Memory B cell (primary cell): ENCODE data around the gene IL17REL.

ENCODE experiments used
- ATAC-seq: fragments of 150-1000 bp; cut with Tn5 transposase; 2 replicates; pipeline ENCODE4 v1.10.0; 2021; ENCODE audit warnings: low read depth, mild to moderate bottlenecking, moderate library complexity
- DNase-seq, 2 donors: peaks; one replicate each; pipeline ENCODE4 v3.0.0; 2022; ENCODE audit warnings: low spot score in 2 of 2
- H3K27ac Mint-ChIP-seq: one replicate; pipeline ENCODE4 v1.8.0; 2022; ENCODE audit warnings: mild to moderate bottlenecking, moderate library complexity, mixed read lengths
- H3K27me3 Mint-ChIP-seq: one replicate; pipeline ENCODE4 v1.8.0; 2022; ENCODE audit warnings: mixed read lengths
- H3K36me3 Mint-ChIP-seq: one replicate; pipeline ENCODE4 v1.8.0; 2022; ENCODE audit warnings: mild to moderate bottlenecking, mixed read lengths
- H3K4me1 Mint-ChIP-seq: one replicate; pipeline ENCODE4 v1.8.0; 2022; ENCODE audit warnings: mixed read lengths
- H3K4me3 Mint-ChIP-seq: one replicate; pipeline ENCODE4 v1.8.0; 2022; ENCODE audit warnings: mild to moderate bottlenecking, moderate library complexity, mixed read lengths
- H3K9me3 Mint-ChIP-seq: one replicate; pipeline ENCODE4 v1.8.0; 2022; ENCODE audit warnings: mixed read lengths

Gene IL17REL

DNA sequence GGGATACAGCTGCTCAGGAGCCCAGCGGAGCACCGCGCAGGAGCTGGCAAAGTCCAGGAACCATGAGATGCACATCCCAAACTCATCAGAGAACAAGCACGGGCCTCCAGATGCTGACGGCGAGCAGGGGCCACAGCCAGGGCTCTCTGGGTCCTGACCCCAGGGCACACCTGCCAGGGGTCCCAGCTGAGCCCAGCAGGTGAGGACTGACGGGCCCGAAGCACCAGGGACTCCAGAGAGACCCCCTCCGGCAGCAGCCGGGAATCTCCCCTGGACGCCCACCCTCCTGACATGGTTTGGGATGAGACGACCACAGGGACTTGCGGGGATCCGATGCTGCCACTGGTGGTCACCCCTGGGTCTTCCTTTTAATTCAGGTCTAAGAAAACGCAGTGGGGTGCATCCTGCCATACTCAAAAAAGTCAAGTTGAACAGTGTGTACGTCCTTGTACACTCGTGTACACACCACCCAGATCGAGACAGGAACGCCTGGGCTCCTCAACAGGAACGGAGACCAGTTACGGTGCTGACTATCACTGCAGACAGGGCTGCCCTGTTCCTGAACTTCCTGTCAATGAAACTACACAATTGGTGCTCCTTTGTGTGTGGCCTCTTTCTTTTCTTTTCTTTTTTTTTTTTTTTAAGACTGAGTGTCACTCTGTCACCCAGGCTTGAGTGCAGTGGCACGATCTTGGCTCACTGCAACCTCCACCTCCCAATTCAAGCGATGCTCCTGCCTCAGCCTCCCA lies 23.6 kb upstream of the IL17REL start:
- Mint-ChIP-seq H3K36me3 (peaks cover 5% of the 10 kb centered on the region), H3K9me3 (peaks cover 7% of the 10 kb centered on the region), H3K27ac (no peak overlapping the region), H3K27me3 (peaks cover 14% of the 10 kb centered on the region), H3K4me3 (no peak overlapping the region), H3K4me1 (peaks cover 3% of the 10 kb centered on the region)
- ATAC-seq (no peak), DNase-seq (no peak)

DNA sequence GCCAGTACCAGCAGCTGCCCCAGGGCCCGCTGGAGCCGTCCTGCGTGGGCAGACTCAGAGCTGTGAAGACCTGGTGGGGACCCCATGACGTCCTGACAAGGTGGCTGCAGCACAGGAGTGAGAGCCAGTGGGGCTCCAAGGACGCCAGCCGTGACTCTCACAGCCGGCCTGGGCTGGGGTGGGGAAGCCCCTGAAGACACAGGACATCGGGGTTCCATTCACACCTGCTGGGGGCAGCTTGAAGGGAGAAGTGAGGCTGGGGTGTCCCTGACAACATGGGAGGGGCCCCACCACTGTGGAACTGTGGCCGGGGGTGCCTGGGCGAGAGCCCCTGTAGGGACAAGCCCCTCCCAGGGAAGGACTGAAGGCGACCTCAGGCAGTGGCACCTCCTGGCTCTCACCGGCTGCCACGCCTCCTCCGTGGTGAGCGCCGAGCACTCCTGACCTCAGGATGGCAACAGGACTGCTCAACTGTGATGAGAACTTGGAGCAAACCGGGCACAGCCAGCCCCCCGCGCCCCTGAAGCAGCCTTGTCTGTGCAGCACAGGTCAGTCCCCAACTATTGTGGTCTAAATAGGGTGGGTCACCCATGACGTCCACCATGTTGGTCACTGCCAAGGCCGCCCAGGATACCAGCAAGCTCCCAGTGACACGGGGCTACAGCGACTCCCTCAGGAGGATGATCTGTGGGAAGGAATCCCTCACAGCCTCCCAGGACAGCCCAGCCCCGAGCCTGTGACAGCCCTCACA lies 22.7 kb upstream of the IL17REL start:
- Mint-ChIP-seq H3K4me1 (peaks cover 3% of the 10 kb centered on the region), H3K27ac (no peak overlapping the region), H3K4me3 (no peak overlapping the region), H3K36me3 (peaks cover 5% of the 10 kb centered on the region), H3K27me3 (peaks cover 13% of the 10 kb centered on the region), H3K9me3 (peaks cover 7% of the 10 kb centered on the region)
- ATAC-seq: peak; percentile 10
- no peak for DNase-seq

DNA sequence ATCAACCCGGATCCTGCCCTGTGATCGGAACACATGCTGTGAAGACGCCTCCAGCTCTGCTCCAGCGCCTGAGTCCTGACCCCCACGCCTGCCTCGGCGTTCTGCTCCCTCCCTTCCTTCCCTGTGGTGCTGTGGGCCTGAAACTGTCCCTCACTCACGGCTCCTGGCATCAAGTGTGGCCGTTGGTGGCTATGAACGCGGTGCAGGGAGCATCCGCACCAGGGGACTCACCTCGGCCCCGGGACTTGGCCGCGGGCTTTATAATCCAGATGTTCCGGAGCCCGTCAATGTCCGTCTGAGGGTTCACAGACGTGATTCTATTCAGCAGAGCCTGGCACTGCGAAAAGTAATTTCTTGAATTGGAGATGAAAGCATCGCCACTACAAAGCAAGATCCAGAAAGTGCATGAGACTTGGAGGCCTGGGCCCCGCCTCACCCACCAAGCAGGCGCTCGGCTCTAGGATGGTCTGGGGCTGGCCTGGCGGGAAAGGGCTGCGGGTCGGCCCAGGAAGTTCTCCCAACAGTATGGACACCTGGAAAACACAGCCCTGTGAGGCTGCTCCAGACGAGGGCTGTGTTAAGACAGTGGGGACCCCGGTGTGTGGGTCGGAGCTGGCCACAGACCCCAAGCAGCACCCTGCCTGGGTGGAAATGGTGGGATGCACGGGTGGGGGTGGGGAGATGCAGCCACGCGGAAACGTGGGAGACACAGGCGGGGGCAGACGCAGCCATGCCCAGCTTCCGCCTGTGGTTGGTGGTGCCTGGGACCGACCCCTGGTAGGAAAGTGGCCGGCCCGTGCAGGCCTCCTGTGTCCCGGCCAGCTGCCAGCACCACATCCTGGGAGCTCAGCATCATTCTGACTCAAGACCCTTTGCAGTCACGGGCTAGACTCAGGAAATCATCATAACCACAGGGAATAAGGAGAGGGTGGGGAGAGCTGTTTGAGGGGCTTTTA lies 21.8 kb upstream of the IL17REL start:
- Mint-ChIP-seq H3K9me3 (peaks cover 7% of the 10 kb centered on the region), H3K27me3 (peaks cover 13% of the 10 kb centered on the region), H3K4me3 (no peak overlapping the region), H3K36me3 (peaks cover 5% of the 10 kb centered on the region), H3K27ac (no peak overlapping the region), H3K4me1 (peaks cover 3% of the 10 kb centered on the region)
- DNase-seq: no peak
- ATAC-seq: no peak

DNA sequence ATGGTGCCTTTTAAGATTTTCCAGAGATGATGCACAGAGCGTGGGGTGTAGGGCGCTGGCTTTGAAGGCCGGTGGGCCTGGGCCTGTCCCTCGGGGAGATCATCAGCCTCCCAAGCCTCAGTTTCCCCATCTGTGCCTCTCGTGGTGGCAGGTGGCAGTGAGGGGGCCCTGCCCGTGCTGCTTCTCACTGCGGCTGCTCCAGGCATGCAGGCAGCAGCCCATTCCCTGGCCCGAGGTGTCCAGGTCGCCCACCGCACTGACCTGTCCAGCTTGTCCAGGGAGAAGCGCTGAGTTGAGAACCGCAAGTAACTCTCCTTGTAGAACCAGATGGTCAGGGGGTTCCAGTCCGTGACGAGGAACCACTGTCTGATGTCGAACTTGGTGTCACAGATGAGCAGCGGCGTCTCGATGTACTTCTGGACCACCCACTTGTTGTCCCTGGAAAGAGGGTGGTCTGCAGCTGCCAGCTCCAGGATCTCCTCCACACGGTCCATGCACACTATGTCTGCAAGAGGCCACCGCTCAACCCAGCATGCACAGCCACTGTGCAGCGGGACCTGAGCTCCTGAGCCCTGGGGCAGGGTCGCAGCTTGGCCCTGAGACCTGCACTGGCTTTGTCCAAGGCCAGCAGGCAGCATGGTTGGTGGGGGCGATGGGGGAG lies 20.5 kb upstream of the IL17REL start:
- no peak for DNase-seq
- H3K4me1 Mint-ChIP-seq: peaks cover 4% of the 10 kb centered on the region
- H3K27me3 Mint-ChIP-seq: peaks cover 11% of the 10 kb centered on the region
- H3K27ac Mint-ChIP-seq: no peak overlapping the region
- no peak overlapping the region for H3K4me3 Mint-ChIP-seq
- H3K36me3 Mint-ChIP-seq: no peaks in the 10 kb centered on the region
- no peaks in the 10 kb centered on the region for H3K9me3 Mint-ChIP-seq
- ATAC-seq: no peak

DNA sequence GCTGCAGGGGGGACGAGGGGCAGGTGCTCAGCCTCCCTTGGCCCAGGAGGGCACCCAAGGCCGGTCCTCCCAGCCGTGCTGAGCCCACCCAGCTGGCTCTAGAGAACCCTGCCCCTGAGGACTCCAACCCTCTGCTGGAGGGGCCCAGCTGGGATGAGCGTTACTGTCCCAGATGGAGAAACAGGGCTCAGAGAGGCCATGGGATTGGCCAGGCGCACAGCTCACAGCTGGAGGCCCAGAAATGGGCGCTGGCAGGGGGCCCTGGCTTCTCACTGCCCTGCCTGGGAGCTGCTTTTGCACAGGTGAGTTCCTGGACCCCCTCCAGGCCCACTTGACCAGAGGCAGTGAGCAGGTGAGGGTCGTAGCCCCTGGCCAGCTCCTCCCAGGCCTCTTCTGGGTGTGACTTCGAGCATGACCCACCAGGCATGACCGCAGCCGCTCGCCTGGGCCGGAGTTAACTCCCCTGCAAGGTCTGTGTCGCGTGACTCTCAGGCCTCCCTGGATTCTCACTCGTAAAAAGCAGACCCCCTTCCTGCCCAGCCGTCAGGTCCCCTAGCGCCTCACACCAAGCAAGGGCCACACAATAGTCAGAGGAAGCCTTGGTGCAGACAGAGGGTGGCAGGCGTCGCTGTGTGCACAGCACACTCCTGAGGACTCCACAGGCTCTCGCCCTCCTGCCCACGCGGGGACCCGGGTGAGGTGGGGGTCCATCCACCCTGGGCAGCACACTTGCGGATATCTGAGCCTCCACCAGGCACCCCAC lies 19.7 kb upstream of the IL17REL start:
- Mint-ChIP-seq H3K27me3 (peaks cover 11% of the 10 kb centered on the region), H3K4me1 (peaks cover 4% of the 10 kb centered on the region), H3K27ac (no peak overlapping the region), H3K4me3 (no peak overlapping the region), H3K36me3 (no peaks in the 10 kb centered on the region), H3K9me3 (no peaks in the 10 kb centered on the region)
- no peak for DNase-seq
- ATAC-seq: no peak

DNA sequence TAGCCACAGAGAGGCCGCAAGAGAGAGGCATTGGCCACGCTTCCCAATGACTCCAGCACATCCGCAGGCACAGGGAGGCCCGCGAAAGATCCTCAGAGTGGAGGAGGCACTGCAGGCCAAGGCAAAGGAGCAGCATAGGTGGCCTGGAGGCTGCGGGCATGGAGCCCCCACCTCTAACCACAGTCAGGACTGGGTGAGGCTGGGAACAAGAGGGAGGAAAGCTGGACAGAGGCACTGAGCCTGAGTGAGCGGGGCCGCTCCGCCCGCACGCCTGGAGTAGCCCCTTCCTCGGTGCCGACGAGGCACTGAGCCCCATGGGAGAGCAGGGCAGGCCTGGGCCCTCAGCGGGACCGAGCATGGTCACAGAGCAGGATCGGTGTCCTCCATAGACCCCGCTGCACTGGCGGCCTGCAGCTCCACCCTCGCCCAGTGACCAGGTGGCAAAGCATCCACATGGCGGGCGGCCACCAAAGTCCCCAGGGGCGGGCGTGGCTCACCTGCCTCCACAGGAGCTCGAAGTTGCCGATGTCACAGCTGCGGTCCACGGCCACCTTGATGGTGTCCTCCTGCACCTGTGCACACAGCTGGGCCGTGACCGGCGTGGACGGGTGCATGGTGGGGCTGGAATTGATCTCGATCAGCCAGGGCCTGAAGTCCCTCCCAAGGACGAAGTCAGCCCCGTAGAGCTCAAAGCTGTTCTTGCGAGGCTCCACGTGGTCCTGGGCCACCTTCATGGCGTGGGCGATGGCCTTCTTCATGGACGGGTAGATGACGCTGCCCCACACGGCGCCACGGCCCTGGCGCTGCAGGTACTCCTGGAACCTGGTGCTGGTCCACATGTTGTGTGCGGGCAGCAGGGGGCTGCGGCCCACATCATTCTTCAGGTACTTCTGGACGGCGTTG lies 18.9 kb upstream of the IL17REL start:
- peaks cover 11% of the 10 kb centered on the region for H3K27me3 Mint-ChIP-seq
- H3K27ac Mint-ChIP-seq: no peak overlapping the region
- no peaks in the 10 kb centered on the region for H3K9me3 Mint-ChIP-seq
- peaks cover 4% of the 10 kb centered on the region for H3K4me1 Mint-ChIP-seq
- H3K36me3 Mint-ChIP-seq: no peaks in the 10 kb centered on the region
- no peak overlapping the region for H3K4me3 Mint-ChIP-seq
- no peak for ATAC-seq
- no peak for DNase-seq

DNA sequence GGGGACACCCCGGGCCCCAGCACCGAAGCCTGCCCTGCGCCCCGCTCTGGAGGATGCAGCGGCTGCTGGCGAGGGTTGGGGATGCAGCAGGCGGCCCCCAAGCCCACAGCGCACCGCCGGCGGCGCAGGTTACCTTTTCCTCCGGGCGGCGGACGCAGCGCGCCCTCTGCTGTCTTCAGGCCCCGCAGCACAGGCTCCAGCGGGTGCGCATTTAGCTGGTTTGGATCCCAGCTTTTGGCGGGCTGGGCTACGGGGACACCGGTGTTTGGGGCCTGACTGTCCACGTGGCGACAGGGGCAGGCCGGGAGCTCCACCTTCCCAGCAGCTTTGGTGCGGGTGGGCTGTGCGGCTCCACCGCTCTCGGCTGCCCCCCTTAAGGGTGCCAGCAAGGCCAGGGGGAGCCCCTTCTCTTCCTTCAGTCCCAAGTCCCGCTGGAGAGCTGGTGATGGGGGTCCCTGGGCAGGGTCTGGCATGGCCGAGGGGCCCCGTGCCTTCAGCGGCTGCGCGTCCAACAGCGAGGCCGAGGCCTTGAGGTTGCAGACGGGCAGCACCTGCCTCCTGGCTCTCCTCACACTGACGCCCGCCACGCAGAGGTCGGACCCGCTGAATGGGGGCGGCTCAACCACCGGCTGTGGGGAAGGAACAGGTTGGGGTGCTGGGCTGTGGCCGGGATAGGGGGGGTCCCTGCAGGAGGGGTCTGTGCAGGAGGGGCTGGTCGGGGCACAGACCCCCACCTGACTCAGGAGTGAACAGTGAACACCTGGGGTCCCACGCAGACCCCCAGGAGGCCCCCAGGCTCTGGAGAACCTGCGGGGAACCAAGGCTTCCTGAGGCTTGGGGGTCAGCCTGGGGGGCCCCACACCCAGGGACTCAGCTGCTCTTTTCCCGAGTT lies 18.0 kb upstream of the IL17REL start:
- Mint-ChIP-seq H3K36me3 (no peaks in the 10 kb centered on the region), H3K27me3 (peaks cover 13% of the 10 kb centered on the region), H3K4me3 (peak overlapping the region; percentile 39), H3K9me3 (no peaks in the 10 kb centered on the region), H3K4me1 (peaks cover 4% of the 10 kb centered on the region), H3K27ac (no peak overlapping the region)
- DNase-seq: peak; percentile 82 to 86
- peak; percentile 95 for ATAC-seq

DNA sequence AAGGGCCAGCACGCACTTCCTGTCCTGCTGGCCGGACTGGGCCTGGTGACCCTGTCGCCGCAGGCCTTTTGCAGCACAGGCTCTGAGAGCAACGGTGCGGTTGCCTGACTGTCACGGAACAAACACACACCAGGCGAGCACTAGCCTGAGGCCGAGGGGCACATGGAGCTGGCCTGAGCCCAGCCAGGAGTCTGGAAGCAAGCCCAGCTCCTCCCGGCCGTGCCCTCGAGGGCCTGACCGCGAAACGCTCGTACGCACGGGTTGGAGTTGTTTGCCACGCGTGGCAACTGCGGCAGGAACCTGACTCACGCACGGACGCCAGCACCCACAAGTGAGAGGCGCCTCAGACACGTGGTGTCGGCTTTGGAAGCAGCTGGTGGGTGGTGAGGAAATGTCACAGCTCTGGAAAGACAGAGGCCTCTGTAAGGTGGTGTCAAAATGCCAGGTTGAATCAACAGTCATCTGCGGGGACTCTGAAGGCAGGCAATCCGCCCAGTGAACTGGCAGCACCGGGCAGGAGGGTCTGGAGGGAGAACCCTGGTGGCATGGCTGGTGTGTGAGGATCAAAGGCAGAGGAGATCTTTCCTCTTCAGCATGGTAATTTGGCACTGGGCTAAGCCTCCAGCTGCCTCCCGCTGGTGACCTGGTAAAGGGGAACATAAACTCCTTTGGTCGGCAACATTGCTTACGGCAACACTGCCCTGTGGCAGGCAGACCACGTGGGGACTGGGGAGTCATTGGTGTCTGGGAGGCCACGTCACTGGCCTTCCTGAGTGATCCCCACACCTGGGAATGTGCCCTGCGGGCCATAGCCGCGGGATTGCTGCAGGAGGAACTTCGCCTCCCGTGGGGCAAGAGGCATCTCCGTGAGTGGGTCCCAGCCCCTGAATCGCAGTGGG lies 15.3 kb upstream of the IL17REL start:
- Mint-ChIP-seq H3K9me3 (peaks cover 4% of the 10 kb centered on the region), H3K4me3 (no peak overlapping the region), H3K36me3 (peaks cover 3% of the 10 kb centered on the region), H3K27ac (no peak overlapping the region), H3K4me1 (peaks cover 2% of the 10 kb centered on the region), H3K27me3 (peaks cover 10% of the 10 kb centered on the region)
- no peak for ATAC-seq
- DNase-seq: no peak

DNA sequence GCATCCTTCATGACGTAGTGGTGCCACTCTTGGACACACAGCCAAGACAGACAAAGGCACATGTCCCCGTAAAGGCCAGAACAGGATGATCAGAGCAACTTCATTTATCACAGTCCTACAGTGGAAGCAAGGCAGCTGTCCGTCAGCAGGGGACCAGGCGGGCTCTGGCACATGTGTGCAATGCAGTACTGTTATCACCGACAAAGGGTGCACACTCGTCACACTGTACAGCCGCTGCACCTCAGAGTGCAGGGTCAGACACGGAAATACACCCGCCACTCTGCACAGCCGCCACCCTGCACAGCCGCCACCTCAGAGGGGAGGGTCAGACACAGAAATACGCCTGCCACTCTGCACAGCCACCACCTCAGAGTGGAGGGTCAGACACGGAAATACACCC lies 13.4 kb upstream of the IL17REL start:
- DNase-seq: no peak
- no peak overlapping the region for H3K4me3 Mint-ChIP-seq
- H3K36me3 Mint-ChIP-seq: peaks cover 3% of the 10 kb centered on the region
- H3K27ac Mint-ChIP-seq: no peak overlapping the region
- peaks cover 7% of the 10 kb centered on the region for H3K27me3 Mint-ChIP-seq
- peaks cover 4% of the 10 kb centered on the region for H3K9me3 Mint-ChIP-seq
- peaks cover 2% of the 10 kb centered on the region for H3K4me1 Mint-ChIP-seq
- no peak for ATAC-seq

DNA sequence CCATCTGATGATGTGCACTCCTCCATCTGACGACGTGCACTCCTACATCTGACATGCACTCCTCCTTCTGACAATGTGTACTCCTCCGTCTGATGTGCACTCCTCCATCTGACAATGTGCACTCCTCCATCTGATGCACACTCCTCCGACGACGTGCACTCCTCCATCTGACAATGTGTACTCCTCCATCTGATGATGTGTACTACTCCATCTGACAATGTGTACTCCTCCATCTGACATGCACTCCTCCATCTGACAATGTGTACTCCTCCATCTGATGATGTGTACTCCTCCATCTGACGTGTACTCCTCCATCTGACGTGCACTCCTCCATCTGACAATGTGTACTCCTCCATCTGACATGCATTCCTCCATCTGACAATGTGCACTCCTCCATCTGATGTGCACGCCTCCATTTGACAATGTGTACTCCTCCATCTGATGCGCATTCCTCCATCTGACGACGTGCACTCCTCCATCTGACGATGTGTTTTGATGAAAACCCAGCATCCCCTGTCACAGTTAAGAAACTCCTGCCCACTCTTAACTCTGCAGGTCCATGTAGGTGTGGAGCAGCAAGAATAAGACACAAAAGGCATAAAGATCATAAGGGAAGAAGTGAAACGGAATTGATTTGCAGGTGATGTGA lies 9.7 kb upstream of the IL17REL start:
- Mint-ChIP-seq H3K36me3 (peaks cover 3% of the 10 kb centered on the region), H3K27me3 (peaks cover 8% of the 10 kb centered on the region), H3K4me1 (peaks cover 9% of the 10 kb centered on the region), H3K27ac (no peak overlapping the region), H3K4me3 (no peak overlapping the region), H3K9me3 (peaks cover 6% of the 10 kb centered on the region)
- DNase-seq (no peak), ATAC-seq (no peak)
